HepG2 (cell line): ENCODE results near the gene GPT2. TPM values are rescaled to one million over a fixed set of nuclear protein-coding genes. Genes with fewer than 3 reads are reported as not detected.

Source experiments
- ATAD3A ChIP-seq: sonication (generic); formaldehyde crosslinking; IDR thresholded peaks from 2 replicates; pipeline ENCODE4 v1.4.0; 2020; ENCODE audit warnings: missing genetic modification reagents
- BCL6 ChIP-seq: IDR thresholded peaks from 2 replicates; pipeline ENCODE4 v1.6.1; 2016; ENCODE audit warnings: missing genetic modification reagents, missing compliant biosample characterization
- ELF3 ChIP-seq: IDR thresholded peaks from 2 replicates; pipeline ENCODE4 v1.6.1; 2016; ENCODE audit warnings: missing genetic modification reagents, missing compliant biosample characterization
- KDM5A ChIP-seq: fragments of 200-600 bp; sonication (generic); IDR thresholded peaks from 2 replicates; pipeline ENCODE4 v1.7.0; 2018; ENCODE audit warnings: antibody characterized with exemption, mild to moderate bottlenecking, low read length, borderline replicate concordance
- NAIF1 ChIP-seq: sonication (generic); formaldehyde crosslinking; IDR thresholded peaks from 2 replicates; pipeline ENCODE4 v1.5.0; 2020; ENCODE audit warnings: mild to moderate bottlenecking, missing genetic modification reagents, borderline replicate concordance
- POLR2G ChIP-seq: fragments of 200-400 bp; formaldehyde crosslinking; IDR thresholded peaks from 2 replicates; pipeline ENCODE4 v1.6.1; 2018; ENCODE audit warnings: mild to moderate bottlenecking, low read depth, low read length, moderate library complexity
- PRDM15 ChIP-seq: sonication (generic); formaldehyde crosslinking; IDR thresholded peaks from 2 replicates; pipeline ENCODE4 v1.4.0; 2020; ENCODE audit warnings: missing genetic modification reagents
- RAD21 ChIP-seq: fragments of 450-650 bp; formaldehyde crosslinking; IDR thresholded peaks from 2 replicates; pipeline ENCODE4 v1.5.0; 2020; ENCODE audit warnings: mild to moderate bottlenecking
- RNF2 ChIP-seq: fragments of 450-650 bp; conservative IDR thresholded peaks from 2 replicates; pipeline ENCODE4 v1.6.1; 2016; ENCODE audit warnings: low read depth
- RXRB ChIP-seq: IDR thresholded peaks from 2 replicates; pipeline ENCODE4 v1.6.1; 2016; ENCODE audit warnings: borderline replicate concordance, missing genetic modification reagents, missing compliant biosample characterization
- ZFAT ChIP-seq: sonication (generic); formaldehyde crosslinking; conservative IDR thresholded peaks from 2 replicates; pipeline ENCODE4 v1.8.1; 2023; ENCODE audit warnings: missing genetic modification reagents, inconsistent platforms
- ZFP36 ChIP-seq: fragments of 150-350 bp; IDR thresholded peaks from 2 replicates; pipeline ENCODE4 v1.6.1; 2018; ENCODE audit warnings: borderline replicate concordance, low read length, low read depth; ENCODE audit not compliant: partially characterized antibody
- ZMAT3 ChIP-seq: sonication (generic); formaldehyde crosslinking; conservative IDR thresholded peaks from 2 replicates; pipeline ENCODE4 v1.7.0; 2021; ENCODE audit warnings: missing genetic modification reagents
- ZNF615 ChIP-seq: sonication (generic); formaldehyde crosslinking; IDR thresholded peaks from 2 replicates; pipeline ENCODE4 v1.5.0; 2020; ENCODE audit warnings: mild to moderate bottlenecking, missing genetic modification reagents, borderline replicate concordance
- ZNF616 ChIP-seq: sonication (generic); formaldehyde crosslinking; IDR thresholded peaks from 2 replicates; pipeline ENCODE4 v1.5.0; 2020; ENCODE audit warnings: low read depth, mild to moderate bottlenecking, missing genetic modification reagents
- ZNF792 ChIP-seq: IDR thresholded peaks from 2 replicates; pipeline ENCODE4 v1.6.1; 2016
- polyA plus RNA-seq, 8 experiments: library from polyadenylated mRNA; depleted of rRNA in 3 of 8; stranded (reverse) in 7 of 8; unstranded in 1 of 8; fragments of >200 nt; fragmentation: Illumina TruSeq in 4 of 8; extraction: Trizol in 4 of 8; gene quantifications; 2 replicates each; pipeline versions ENCODE4 v1.2.1 to v1.2.3, GENCODE V29; 2011 to 2016; ENCODE audit warnings: low read depth in 4 of 8, missing spikeins in 1 of 8, mixed read lengths in 1 of 8; ENCODE audit not compliant: insufficient read depth in 1 of 8
- total RNA-seq, 5 experiments: library from RNA; depleted of rRNA; stranded (reverse); fragments of >200 nt; fragmentation: Illumina TruSeq; extraction: Trizol; gene quantifications; 2 replicates each; pipeline ENCODE4 v1.2.3, GENCODE V29; 2016; ENCODE audit warnings: low read depth in 1 of 5
- TF ChIP-seq, protein P1 (sequence below): sonication (generic); formaldehyde crosslinking; IDR thresholded peaks from 2 replicates; pipeline ENCODE4 v1.4.0; 2020; ENCODE audit warnings: missing genetic modification reagents, borderline replicate concordance
- TF ChIP-seq, protein P2 (sequence below): sonication (generic); formaldehyde crosslinking; IDR thresholded peaks from 2 replicates; pipeline ENCODE4 v1.5.0; 2020; ENCODE audit warnings: missing genetic modification reagents
- TF ChIP-seq, protein P3 (sequence below): sonication (generic); formaldehyde crosslinking; IDR thresholded peaks from 2 replicates; pipeline ENCODE4 v1.5.0; 2020; ENCODE audit warnings: missing genetic modification reagents

Gene GPT2
- total and polyA plus RNA-seq, 2 of the 13 experiments (the other 11 are each of a cell fraction or from before 2014, with no cell fraction given), result 138 to 267 TPM

GRCh38 chr16:46853713-46854443, 30.3 kb upstream of the GPT2 start (continued):
- TF ChIP-seq, protein P1, sequence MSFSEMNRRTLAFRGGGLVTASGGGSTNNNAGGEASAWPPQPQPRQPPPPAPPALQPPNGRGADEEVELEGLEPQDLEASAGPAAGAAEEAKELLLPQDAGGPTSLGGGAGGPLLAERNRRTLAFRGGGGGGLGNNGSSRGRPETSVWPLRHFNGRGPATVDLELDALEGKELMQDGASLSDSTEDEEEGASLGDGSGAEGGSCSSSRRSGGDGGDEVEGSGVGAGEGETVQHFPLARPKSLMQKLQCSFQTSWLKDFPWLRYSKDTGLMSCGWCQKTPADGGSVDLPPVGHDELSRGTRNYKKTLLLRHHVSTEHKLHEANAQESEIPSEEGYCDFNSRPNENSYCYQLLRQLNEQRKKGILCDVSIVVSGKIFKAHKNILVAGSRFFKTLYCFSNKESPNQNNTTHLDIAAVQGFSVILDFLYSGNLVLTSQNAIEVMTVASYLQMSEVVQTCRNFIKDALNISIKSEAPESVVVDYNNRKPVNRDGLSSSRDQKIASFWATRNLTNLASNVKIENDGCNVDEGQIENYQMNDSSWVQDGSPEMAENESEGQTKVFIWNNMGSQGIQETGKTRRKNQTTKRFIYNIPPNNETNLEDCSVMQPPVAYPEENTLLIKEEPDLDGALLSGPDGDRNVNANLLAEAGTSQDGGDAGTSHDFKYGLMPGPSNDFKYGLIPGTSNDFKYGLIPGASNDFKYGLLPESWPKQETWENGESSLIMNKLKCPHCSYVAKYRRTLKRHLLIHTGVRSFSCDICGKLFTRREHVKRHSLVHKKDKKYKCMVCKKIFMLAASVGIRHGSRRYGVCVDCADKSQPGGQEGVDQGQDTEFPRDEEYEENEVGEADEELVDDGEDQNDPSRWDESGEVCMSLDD (CRISPR knock-in tag), result no peak
- TF ChIP-seq ZMAT3, result no peak
- no peak for TF ChIP-seq ZFAT (CRISPR knock-in tag)
- TF ChIP-seq ELF3 (CRISPR knock-in tag), result peak; percentile 81; the same call in 1 of the 2 replicates
- no peak for TF ChIP-seq KDM5A
- 0 out of 2 replicates have a peak, but pooled peaks have one; percentile 23 for TF ChIP-seq ZNF616 (CRISPR knock-in tag)
- TF ChIP-seq ATAD3A, result no peak
- no peak for TF ChIP-seq POLR2G
- peak; percentile 62; the same call in 1 of the 2 replicates for TF ChIP-seq RXRB
- TF ChIP-seq, protein P2, sequence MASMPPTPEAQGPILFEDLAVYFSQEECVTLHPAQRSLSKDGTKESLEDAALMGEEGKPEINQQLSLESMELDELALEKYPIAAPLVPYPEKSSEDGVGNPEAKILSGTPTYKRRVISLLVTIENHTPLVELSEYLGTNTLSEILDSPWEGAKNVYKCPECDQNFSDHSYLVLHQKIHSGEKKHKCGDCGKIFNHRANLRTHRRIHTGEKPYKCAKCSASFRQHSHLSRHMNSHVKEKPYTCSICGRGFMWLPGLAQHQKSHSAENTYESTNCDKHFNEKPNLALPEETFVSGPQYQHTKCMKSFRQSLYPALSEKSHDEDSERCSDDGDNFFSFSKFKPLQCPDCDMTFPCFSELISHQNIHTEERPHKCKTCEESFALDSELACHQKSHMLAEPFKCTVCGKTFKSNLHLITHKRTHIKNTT (CRISPR knock-in tag), result no peak
- TF ChIP-seq, protein P3, sequence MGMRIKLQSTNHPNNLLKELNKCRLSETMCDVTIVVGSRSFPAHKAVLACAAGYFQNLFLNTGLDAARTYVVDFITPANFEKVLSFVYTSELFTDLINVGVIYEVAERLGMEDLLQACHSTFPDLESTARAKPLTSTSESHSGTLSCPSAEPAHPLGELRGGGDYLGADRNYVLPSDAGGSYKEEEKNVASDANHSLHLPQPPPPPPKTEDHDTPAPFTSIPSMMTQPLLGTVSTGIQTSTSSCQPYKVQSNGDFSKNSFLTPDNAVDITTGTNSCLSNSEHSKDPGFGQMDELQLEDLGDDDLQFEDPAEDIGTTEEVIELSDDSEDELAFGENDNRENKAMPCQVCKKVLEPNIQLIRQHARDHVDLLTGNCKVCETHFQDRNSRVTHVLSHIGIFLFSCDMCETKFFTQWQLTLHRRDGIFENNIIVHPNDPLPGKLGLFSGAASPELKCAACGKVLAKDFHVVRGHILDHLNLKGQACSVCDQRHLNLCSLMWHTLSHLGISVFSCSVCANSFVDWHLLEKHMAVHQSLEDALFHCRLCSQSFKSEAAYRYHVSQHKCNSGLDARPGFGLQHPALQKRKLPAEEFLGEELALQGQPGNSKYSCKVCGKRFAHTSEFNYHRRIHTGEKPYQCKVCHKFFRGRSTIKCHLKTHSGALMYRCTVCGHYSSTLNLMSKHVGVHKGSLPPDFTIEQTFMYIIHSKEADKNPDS (CRISPR knock-in tag), result no peak
- TF ChIP-seq RNF2, result no peak
- TF ChIP-seq PRDM15 (CRISPR knock-in tag), result no peak
- no peak for TF ChIP-seq NAIF1 (CRISPR knock-in tag)
- TF ChIP-seq ZNF792, result no peak
- TF ChIP-seq RAD21 (CRISPR knock-in tag), result peak; percentile 99
- TF ChIP-seq ZNF615, result no peak
- TF ChIP-seq ZFP36, result no peak
- peak; percentile 24; the same call in 1 of the 2 replicates for TF ChIP-seq BCL6 (CRISPR knock-in tag)
